ENCODE data around the gene HOXA3.

HOXA3 gene

DNA sequence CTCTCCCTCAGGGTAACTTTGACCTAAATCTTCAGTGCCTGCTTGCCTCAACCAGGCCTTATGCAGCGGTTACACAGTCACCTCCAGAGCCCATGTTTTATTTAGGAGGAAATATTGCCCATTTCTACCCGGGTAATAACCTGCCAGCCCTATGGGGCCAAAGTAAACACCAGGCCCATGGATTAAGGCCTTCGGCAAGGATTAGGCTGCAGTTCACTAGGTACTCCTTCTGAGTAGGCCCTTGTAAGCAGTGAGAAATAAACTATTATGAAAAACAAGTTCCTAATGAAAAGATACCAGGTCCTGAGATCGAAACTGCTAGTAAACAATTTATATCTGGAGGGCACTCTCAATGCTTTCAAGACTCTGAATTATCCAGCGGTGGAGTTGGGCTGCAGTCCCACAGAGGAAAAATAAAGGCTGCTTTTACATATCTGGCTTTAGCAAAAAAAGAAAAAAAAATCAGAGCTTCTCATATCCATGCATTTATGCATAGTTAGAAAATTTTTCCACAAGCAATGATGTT lies 25.5 kb upstream of the HOXA3 start:
- DNase-seq, result no peak

DNA sequence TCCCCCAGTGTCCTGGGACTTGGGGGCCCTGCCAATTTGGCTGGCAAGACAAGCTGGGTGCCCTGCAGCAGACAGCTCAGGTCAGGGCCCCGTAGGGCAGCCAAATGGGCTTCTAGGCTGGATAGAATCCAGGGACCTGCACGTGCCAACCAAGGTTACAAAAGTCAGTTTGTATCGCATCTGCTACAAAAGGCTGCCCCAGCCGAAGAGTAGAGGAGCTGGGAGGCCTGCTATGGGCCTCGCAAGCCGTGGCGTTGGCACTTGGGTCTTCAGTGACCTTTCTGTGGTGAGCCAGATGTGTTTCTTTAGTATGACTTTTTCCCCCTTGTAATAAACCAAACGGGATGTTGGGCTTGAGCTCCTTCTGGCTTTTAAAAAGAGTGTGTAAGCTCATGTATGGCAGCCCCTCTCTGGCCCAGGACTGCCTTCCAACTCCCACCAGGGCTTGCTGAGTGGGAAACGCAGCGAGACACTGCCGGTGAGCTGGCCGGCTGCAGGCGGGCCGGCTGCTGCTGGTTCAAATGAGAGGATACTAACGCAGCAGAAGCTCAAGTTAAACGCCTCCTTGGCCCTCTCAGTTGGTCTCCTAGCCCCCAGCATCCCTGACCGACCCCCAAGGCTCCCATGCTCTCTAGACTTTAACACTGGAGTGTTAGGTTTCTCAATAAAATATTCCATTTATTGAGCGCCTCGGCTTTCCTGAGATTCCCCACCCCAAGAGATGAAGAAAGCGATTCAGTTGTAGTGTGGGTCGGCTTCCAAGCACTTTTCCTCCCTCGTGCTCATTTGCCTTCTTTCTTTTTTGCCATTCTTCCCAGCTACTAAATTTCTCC lies 24.8 kb upstream of the HOXA3 start:
- no peak for DNase-seq

DNA sequence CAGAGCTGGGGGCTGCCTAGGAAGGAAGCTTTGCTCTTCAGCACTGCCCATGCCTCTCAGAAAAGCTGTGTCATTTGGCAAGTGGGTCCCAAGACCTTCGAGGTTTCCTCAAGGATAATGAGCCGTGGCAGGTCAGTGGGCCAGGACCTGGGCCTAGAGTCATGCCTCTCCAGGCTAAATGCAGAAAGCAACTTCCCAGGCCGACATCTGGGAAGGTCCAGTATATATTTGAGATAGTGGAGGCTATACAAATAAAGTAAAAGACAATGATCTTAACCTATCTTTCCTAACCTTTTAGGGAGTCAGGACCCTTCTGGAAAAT lies 24.1 kb upstream of the HOXA3 start:
- no peak for DNase-seq

DNA sequence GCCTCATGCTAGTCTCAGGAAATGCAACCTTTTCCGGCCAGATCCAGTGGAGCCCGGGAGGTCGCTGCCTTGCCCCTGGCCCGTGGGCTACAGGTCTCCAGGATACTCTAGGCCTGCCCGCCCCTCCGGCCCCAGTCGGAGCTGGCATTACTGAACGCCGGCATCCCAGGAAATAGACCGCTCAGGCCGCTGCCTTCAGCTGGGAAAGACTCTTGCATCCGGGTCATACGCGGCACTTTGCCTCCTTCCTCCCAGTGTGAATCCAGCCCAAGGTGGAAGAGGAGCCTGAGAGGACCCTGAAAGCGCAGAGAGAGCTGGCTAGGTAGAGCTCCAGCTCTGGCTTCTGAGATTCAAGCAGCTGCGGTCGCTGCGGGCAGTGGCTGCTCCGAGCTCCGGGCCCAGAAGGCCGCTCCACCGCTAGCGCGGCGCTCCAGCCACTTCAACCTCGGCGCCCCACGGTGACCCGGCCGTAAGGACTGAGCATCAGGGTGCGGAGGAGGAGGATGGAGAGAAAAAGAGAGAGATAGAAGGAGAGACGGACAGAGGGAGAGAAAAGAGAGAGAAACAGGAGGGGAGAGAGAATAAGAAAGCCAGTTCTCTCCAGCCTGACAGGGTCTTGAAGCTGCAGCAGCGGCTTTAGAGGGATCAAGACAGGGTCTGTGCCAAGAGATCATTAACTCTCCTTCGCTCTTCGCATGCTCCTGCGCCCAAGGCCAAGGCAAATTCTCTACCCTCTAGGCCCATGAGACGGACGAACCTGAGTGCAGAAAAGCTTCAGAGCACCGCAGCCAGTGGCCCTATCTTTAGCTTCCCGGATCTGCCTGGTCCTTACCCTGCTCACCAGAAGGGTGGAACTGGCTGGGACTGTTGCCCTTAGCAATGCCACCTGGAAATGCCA lies 23.5 kb upstream of the HOXA3 start:
- no peak for DNase-seq

DNA sequence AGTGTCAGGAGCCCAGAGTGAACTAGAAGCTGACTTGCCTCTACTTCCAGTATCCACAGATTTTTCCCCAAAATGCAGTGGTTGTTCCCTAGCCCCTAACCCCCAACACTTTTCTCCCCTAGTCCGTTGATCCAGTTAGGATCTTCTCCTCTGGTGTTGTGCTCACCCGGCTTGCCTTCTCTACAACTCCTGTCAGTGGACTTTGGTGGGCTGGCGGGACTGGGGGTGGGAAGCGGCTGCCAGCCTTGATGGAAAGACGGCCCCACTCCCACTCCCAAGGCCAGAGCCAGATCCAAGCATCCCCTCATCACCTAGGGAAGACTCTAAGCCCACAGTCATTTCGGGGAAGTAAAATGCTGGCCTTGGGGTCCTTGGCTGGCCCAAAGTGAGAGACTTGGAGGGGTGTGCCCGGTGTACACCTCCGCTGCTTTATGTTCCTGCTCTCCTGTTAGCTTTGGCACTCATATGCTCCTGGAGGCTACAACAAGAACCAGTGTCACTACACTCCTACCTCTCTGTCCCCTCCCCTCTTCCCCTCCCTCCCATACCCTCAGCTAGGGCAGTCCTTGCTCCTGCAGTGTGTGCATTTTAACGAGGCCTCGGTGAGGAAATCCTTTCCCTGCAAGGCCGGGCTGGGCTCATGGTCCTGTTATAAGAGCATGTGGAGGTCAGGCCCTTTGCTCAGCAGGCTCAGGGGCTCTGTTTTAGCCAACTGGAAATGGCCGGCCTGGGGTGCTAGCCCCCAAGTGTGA lies 22.7 kb upstream of the HOXA3 start:
- DNase-seq, result no peak

GRCh38 chr7:27173956-27174873 lies 21.8 kb upstream of the HOXA3 start, which contains the start of gene HOXA10:
TSS of gene HOXA10 (minus strand) at chr7:27174320. CDS start at chr7:27174306, 14 bp downstream.
- no peak for DNase-seq

- no peak for DNase-seq
These were observed 21.1 kb upstream of the HOXA3 start for GRCh38 chr7:27173511-27173955.

DNA sequence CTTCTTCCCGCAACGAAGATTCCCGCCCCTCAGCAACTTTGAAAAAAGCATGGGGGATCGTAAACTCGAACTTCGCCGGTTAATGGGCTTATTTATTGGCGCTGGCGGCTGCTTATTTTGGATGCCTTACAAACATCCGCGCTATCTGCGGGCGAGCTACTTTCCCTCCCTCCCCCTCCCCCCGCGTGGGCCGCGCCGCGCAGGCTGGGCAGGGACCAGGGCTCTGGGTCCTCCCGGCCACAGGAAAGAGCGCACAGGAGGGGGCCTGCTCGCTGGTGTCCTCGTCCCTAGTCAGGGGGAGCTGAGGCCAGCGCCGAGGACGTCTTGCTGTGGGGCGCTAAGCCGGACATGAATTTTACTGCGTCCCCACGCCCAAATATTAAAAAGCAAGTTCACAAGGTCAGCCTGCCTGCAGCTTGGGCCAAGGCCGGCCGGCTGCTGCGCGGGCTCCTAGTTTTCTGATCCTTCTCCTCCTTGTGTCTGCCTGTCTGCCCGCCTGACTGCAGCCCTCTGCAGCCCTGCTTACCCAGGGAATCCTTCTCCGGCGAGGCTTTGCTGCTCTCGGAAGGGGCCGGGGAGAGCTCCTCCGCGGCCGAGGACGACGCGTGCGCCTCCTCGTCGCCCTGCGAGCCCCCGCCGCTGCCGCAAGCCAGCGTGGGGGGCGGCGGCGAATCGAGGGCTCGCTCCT lies 20.6 kb upstream of the HOXA3 start:
- no peak for DNase-seq

DNA sequence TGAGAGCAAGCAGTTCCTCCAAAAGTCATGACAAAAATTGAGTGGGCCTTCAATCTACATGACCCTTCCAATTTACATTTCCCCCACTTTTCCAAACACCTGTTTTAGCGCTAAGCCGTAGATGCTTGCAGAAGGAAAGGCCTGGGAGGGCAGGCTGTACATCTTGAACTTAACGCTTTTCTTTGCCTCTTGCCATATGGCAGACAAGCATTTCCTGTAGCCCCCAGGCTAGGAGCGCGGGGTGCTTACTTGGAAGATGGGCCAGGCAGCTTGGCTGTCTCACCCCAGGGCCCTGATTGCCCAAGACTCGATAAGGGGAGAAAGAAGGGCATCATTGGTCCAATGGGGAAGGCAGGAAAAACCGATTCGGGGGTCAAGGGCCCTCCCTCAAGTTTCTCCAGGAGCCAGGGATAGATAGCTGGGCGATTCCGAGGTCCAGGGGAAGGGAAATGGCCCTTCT lies 20.0 kb upstream of the HOXA3 start:
- DNase-seq, result no peak

GRCh38 chr7:27171637-27172314 lies 19.4 kb upstream of the HOXA3 start:
- DNase-seq, result no peak

GRCh38 chr7:27171325-27171636 lies 18.9 kb upstream of the HOXA3 start:
- DNase-seq, result no peak

DNA sequence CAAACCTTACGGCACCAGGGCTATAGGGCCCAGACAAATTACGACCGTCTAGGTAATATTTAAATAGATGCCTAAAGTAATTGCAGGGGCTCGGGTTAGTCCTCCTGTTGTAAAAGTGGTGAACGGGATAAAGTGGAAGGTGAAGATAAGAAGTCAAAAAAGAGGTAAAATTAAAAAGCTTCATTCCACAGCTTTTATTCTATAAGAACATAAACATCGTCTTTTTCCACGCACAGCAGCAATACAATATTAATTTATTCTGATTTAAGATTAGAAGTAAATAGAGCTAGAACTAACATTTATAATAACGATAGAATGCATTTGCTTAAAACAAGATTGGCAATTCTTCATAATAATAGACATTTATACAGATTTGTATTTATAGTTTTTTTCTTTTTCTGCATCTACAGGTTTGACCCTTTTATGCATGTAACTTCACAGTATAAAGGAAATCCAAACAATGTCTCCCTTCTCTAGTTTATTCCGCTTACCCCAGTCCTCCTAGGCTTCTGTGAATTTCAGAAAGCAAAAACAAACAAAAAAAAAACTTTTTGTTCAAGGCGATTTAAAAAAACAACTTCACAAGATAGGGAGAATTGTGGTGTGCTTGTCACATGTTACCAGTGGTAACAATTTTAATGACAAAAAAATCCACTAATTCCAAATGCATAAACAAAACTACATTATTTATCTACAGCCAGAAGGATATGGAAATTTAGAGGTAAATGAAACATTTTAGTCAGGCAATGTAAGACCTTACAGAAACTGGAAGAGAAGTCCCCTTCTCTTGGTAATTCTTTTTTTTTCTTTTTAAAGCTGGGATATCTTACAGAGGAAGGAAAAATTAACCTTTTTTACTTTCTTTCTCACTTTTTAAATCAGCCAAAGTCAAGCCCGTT lies 18.3 kb upstream of the HOXA3 start:
- no peak for DNase-seq

DNA sequence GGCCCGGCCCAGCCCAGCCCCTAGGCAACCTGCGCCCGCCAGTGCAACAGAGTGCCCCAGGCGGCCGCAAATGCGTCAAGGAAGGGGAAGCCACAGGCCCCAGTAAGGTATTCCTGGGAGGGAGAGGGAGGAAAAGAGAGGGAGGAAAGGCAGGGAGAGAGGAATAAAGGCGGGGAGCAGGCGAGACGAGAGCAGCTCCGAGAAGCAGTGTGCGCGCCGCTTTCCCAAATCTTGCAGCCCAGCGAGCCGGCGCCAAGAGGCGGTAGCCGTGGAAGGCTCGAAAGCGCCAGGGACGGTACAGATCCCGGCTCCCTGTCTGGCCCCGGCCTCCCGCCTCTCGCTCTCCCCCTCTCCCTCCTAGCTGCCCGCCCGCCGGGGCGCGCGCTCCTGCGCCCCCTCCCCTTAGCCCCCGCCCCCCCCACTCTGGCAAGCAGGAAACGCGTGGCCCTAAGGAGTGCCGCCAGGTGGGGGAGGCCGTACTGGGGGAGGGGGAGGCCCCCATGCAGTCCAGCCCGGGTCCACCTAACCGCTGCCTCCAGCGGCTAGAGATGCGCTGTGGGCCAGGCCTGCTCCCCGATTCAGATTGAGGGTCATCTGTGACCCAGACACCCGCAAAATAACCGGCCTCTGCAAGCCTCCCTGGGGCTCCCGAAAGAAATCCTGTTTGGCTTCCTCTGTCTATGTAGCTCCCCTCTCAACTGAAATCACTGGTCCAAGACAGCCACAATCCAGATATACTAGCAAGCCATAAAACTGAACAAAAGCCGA lies 17.5 kb upstream of the HOXA3 start:
- no peak for DNase-seq

GRCh38 chr7:27168265-27168947 lies 16.0 kb upstream of the HOXA3 start:
- no peak for DNase-seq

- DNase-seq, result no peak
These were observed 15.5 kb upstream of the HOXA3 start for GRCh38 chr7:27167916-27168264.

DNA sequence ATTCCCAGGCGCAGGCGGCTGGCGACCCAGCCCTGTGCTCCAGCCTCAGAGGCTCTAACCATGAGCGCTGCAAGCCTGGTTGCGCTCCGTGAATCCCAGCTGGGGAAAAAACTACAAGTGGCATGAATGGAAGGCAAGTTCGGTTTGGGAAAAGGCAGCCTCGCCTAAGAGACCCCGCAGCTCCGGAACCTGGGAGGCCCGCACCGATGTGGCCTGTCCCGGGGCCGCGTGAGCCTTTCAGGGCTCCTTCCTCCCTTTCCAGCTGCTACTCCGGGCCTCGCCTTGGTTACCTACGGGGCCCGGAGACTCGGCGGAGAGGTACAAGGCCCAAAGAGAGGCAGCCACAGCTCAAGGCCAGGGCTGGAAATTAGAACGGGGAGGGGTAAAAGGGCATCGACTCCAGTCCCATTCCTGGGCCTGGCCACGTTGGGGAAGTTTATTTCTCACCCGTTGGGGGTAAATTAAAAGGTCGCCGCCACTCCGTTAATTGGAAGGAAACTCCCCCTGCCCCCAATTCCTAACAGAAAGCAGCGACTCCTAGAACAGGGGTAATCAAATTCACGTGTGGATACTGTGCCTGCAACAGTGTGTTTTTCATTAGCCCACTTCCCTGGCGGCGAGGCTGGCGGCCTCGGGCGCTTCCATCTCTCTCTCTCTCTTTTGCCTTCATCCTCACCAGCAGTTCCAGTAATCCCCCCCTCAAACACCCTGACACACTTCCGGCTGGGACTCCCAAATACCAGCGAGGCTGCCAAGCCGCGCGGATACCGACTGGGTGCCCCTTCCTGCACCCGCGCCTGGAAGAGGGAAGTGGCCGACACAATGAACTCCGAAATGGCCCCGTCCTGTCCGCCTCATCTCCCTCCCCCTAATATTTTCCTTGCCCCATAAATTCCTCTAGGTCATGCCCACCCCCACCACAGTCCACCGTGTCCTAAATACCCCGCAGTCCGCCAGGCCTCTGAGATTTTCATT lies 14.4 kb upstream of the HOXA3 start:
- no peak for DNase-seq

DNA sequence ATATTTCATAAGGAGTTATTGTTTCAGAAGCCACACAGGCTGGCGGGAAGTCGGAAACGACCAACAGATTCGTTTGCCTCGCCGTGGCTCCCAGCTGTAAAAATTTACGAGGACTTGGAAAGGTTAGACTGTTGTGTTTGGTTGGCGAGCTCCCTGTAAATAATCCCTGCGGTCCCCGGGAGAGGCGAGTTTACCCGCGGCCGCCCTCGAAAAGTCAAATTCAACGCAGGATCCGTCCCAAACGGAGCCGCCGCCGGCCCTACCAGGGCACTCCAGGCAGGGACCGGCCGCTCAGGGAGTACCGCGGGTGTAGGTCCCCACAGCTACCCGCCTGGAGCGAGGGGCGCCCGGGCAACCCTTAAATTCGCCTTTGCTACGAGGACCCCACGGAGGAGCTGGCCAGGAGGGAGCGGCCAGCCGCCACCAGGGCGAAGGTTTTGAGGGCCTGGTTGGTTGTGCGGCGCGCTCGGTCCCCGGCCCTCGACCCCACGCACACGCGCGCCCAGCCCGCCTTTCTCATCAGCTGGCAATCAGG lies 13.7 kb upstream of the HOXA3 start:
- DNase-seq, result no peak

Measured in cerebellar nuclear complex (tissue), 1 donor.